Gastrocnemius medialis (tissue), 4 donors: ENCODE data around the gene NRF1. TPM values are rescaled to one million over a fixed set of nuclear protein-coding genes. Genes with fewer than 3 reads are reported as not detected.

Source experiments
- ATAC-seq, 2 donors: fragments of 150-250 bp; one replicate each; pipeline ENCODE4 v1.9.1; 2016
- DNase-seq, 2 donors: peaks; one replicate each; pipeline ENCODE4 v3.0.0-alpha.2; 2019
- H3K27ac ChIP-seq, 4 donors: fragments of 200-600 bp; sonication (generic); 1 replicate in 1 of 4; 2 replicates in 3 of 4; pipeline ENCODE4 v1.5.1; 2016 to 2018; ENCODE audit warnings: mild to moderate bottlenecking in 2 of 4, moderate library complexity in 1 of 4
- H3K27me3 ChIP-seq, 3 donors: fragments of 200-600 bp; sonication (generic) in 2 of 3; 1 replicate in 1 of 3; 2 replicates in 2 of 3; pipeline versions ENCODE4 v1.5.1 to v1.6.0; 2016 to 2019; ENCODE audit warnings: mild to moderate bottlenecking in 1 of 3, moderate library complexity in 1 of 3
- H3K36me3 ChIP-seq, 2 donors: fragments of 200-600 bp; sonication (generic) in 1 of 2; one replicate each; pipeline ENCODE4 v1.5.1; 2017 to 2018
- H3K4me1 ChIP-seq, 2 donors: fragments of 200-600 bp; sonication (generic) in 1 of 2; one replicate each; pipeline ENCODE4 v1.5.1; 2016 to 2017; ENCODE audit warnings: mild to moderate bottlenecking in 2 of 2
- H3K4me3 ChIP-seq, 4 donors: fragments of 200-600 bp; sonication (generic) in 3 of 4; 1 replicate in 1 of 4; 2 replicates in 3 of 4; pipeline ENCODE4 v1.5.1; 2016 to 2019; ENCODE audit warnings: mild to moderate bottlenecking in 2 of 4
- H3K9me3 ChIP-seq, 3 donors: fragments of 200-600 bp; sonication (generic) in 2 of 3; 1 replicate in 1 of 3; 2 replicates in 2 of 3; pipeline ENCODE4 v1.5.1; 2016 to 2019
- CTCF ChIP-seq, 5 experiments: fragments of 450-650 bp in 3 of 5; fragments of 200-600 bp in 2 of 5; sonication (generic) in 2 of 5; IDR thresholded peaks in 4 of 5; conservative IDR thresholded peaks in 1 of 5; 1 replicate in 4 of 5; 2 replicates in 1 of 5; pipeline ENCODE4 v1.5.1; 2016 to 2019; ENCODE audit warnings: antibody characterized with exemption in 5 of 5, mild to moderate bottlenecking in 3 of 5, moderate library complexity in 3 of 5
- POLR2A ChIP-seq, 2 donors: fragments of 450-650 bp; IDR thresholded peaks; one replicate each; pipeline ENCODE4 v1.6.1; 2017; ENCODE audit warnings: antibody characterized with exemption in 2 of 2, mild to moderate bottlenecking in 2 of 2, moderate library complexity in 2 of 2
- in situ Hi-C, 4 donors: fragments of 200-750 bp; cut with MboI; loops; one replicate each; pipeline versions ENCODE4 v1.15.0 to v1.8.0; 2017; ENCODE audit warnings: low sequenced_read_pairs in 4 of 4
- intact Hi-C: fragments of 100-400 bp; cut with DNase I; formaldehyde crosslinking; loops from one replicate; pipeline ENCODE4 v1.15.1; 2023; ENCODE audit warnings: low total_unique reads
- total RNA-seq, 4 donors: library from RNA; depleted of rRNA; stranded (reverse); fragments of >200 nt; gene quantifications; one replicate each; pipeline versions ENCODE4 v1.1.0 to v1.2.3, GENCODE V29; 2016

NRF1 gene
- total RNA-seq, 4 donors from 2014 or later: 11.3 to 26.3 (median 18.0) TPM

DNA sequence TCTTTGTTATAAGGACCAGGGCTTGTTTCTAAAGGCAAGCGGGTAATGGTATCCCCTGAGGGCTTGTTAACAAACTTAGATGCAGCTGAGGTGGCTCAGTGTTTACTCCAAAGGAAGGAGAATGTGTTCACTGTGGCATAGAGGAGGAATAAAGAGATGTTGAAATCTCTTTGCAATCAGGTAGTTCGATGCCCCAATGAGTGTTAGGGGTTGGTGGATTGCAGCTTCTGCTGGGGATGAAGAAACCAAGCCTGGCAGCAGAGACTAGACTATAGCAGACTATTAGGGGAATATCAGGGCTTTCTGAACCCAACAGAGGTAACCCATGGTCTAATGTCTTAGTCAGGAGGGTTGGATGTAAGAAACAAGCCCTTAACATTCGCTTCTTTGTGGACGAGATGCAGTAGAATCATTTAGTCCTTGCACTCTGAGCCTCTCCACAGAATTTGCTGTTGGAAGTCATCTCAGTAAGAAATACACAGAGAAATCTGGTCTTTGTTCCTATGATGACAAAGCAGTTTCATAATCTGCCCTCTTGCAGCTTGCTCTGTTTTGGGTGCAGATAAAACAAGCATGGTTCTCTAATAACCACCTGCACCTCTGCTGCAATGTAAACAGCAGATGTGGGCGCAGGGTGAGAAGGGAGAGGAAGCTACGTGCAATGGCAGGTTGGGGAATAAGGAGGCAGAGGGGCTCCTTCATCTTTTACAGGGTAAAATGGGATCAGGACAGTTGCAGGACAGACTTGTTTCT is 108.6 kb downstream of the NRF1 start:
- intact Hi-C loops: no loop called here
- H3K27ac ChIP-seq: no peak overlapping the region
- in situ Hi-C loops: no loop called here
- no peaks in the 10 kb centered on the region for H3K27me3 ChIP-seq
- H3K36me3 ChIP-seq: peaks cover 0 to 30% of the 10 kb centered on the region in 2 donors
- no peak overlapping the region for H3K4me3 ChIP-seq
- no peak for TF ChIP-seq POLR2A (IDR thresholded peaks at IDR 0.05)
- no peak for DNase-seq
- no peaks in the 10 kb centered on the region for H3K4me1 ChIP-seq
- no peak for ATAC-seq
- no peaks in the 10 kb centered on the region for H3K9me3 ChIP-seq

DNA sequence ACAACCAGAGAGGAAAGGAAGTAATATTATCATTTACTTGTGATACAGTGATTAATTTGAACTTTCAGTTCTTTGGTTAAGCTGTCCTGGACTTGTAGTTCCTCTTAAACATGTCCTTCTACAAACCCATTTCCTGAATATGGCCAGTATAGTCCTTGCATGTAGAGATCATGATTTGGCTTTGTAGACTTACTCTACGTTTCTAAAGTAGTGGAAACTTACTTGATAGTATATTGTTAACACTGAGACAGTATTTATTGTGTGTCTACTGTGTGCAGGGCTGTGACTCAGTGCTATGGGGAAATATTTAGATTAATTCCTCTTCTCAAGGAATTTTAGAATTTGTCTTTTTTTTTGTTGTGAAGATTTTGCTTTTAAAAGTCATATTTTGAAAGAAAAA is 109.5 kb downstream of the NRF1 start:
- in situ Hi-C loops: no loop called here
- intact Hi-C loops: no loop called here
- no peak for ATAC-seq
- Histone ChIP-seq H3K4me1 (no peaks in the 10 kb centered on the region), H3K27me3 (no peaks in the 10 kb centered on the region), H3K4me3 (no peak overlapping the region), H3K36me3 (peaks cover 0 to 34% of the 10 kb centered on the region in 2 donors), H3K9me3 (no peaks in the 10 kb centered on the region), H3K27ac (no peak overlapping the region)
- no peak for TF ChIP-seq CTCF (IDR thresholded peaks at IDR 0.05 in 4 of 5, conservative IDR thresholded peaks at IDR 0.05 in 1 of 5)
- no peak for TF ChIP-seq POLR2A (IDR thresholded peaks at IDR 0.05)
- no peak for DNase-seq

GRCh38 chr7:129723679-129724078 is 112.2 kb downstream of the NRF1 start:
- DNase-seq: no peak
- no peak for TF ChIP-seq POLR2A (IDR thresholded peaks at IDR 0.05)
- TF ChIP-seq CTCF (IDR thresholded peaks at IDR 0.05 in 4 of 5, conservative IDR thresholded peaks at IDR 0.05 in 1 of 5): no peak

DNA sequence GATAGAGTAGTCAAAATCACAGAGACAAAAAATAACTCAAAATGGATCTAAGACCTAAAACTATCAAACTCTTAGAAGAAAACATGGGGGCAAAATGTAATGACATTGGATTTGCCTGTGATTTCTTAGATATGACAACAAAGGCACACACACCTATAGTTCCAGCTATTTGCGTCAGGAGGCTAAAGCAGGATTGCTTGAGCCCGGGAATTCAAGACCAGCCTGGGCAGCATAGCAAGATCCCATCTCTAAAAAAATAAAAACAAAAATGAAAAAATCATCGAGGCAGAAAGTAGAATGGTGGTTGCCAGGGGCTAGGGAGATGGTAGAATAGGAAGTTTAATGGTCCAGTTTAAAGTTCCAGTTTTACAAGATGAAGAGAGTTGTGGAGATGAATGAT is 113.3 kb downstream of the NRF1 start:
- DNase-seq: no peak
- Histone ChIP-seq H3K9me3 (no peaks in the 10 kb centered on the region), H3K4me3 (no peak overlapping the region), H3K27me3 (no peaks in the 10 kb centered on the region), H3K36me3 (peaks cover 0 to 28% of the 10 kb centered on the region in 2 donors), H3K4me1 (peaks cover 0 to 4% of the 10 kb centered on the region in 2 donors), H3K27ac (no peak overlapping the region)
- no peak for ATAC-seq
- TF ChIP-seq CTCF (IDR thresholded peaks at IDR 0.05 in 4 of 5, conservative IDR thresholded peaks at IDR 0.05 in 1 of 5) (no peak), POLR2A (IDR thresholded peaks at IDR 0.05) (no peak)
- intact Hi-C loops: no loop called here
- in situ Hi-C loops: no loop called here

More at GRCh38 chr7:129723679-129724078, 112.2 kb downstream of the NRF1 start:
- intact Hi-C loops (no loop called here), in situ Hi-C loops (no loop called here)
- H3K36me3 ChIP-seq: peaks cover 0 to 28% of the 10 kb centered on the region in 2 donors
- no peaks in the 10 kb centered on the region for H3K9me3 ChIP-seq
- no peaks in the 10 kb centered on the region for H3K4me1 ChIP-seq
- H3K27me3 ChIP-seq: no peaks in the 10 kb centered on the region
- no peak for ATAC-seq
- H3K4me3 ChIP-seq: no peak overlapping the region
- H3K27ac ChIP-seq: no peak overlapping the region

DNA sequence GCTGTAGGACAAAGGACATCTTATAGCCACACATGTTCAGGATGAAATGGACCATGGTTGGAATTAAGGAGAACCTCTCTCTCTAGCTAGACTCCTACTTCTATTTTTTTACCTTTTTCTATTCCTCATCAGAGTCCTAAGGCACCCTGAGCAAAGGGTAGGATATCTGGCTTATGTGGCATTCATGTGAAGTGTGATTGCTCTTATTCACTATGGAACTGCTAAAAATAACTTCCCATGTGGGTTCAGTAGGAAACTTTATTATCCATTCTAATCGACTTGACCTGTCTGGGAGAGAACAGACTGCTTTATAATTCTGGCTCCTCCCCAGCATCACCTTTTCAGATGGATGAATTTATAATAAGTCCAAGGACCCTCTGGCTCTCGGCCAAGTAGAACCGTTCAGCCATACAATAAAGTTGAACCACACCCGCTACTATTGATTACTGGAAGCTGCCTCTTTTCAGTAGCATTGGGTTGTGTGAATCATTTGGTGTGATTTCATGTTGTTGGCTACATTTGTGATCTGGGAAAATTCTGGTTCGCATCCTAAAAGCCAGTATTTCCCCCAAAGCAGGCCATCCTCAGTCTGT is 117.5 kb downstream of the NRF1 start:
- in situ Hi-C loops (no loop called here), intact Hi-C loops (no loop called here)

More for the DNA sequence above, 117.5 kb downstream of the NRF1 start:
- DNase-seq (no peak), ATAC-seq (no peak)
- H3K27ac ChIP-seq: no peak overlapping the region
- TF ChIP-seq POLR2A (IDR thresholded peaks at IDR 0.05) (no peak), CTCF (IDR thresholded peaks at IDR 0.05 in 4 of 5, conservative IDR thresholded peaks at IDR 0.05 in 1 of 5) (no peak)
- peaks cover 4 to 5% of the 10 kb centered on the region in 2 donors for H3K4me1 ChIP-seq
- no peak overlapping the region for H3K4me3 ChIP-seq
- H3K27me3 ChIP-seq: no peaks in the 10 kb centered on the region
- H3K36me3 ChIP-seq: peaks cover 0 to 28% of the 10 kb centered on the region in 2 donors
- H3K9me3 ChIP-seq: no peaks in the 10 kb centered on the region
